ENCODE measurements around the gene NAT16.
A peak's percentile ranks its signal among the peaks of the same experiment; 100 is the strongest.

NAT16 gene

DNA sequence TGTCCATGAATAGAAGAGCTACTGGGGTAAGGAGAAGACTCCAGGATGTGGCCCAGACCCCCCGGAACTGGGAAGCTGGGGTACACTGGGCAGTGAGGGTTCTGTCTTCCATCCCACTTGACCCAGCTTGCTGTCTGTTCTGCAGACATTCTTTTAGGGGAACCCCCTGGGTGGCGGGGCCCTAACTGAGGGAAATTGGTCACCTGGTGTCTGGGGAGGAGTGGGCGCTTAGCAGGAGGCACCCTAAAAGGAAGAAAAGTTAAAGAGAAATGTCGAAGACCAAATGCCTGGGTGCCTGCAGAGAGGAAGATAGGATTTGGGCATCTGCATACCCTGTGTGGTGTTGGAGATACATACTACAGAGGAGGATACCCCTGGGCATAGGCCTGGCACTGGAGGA lies 24.8 kb downstream of the NAT16 start:
- DNase-seq: no peak
- Histone ChIP-seq H3K27me3 (peaks cover 0 to 33% of the 10 kb centered on the region in 2 donors), H3K4me1 (peaks cover 0 to 18% (median 9%) of the 10 kb centered on the region in 4 donors), H3K36me3 (peaks cover 27 to 35% (median 29%) of the 10 kb centered on the region in 3 donors), H3K27ac (no peak overlapping the region), H3K4me3 (peak overlapping the region; percentile 74 to 77), H3K9me3 (no peaks in the 10 kb centered on the region)
- intact Hi-C loops (cut with DNase I; ENCODE audit: low total_unique reads): no loop called here
- TF ChIP-seq, protein P1, sequence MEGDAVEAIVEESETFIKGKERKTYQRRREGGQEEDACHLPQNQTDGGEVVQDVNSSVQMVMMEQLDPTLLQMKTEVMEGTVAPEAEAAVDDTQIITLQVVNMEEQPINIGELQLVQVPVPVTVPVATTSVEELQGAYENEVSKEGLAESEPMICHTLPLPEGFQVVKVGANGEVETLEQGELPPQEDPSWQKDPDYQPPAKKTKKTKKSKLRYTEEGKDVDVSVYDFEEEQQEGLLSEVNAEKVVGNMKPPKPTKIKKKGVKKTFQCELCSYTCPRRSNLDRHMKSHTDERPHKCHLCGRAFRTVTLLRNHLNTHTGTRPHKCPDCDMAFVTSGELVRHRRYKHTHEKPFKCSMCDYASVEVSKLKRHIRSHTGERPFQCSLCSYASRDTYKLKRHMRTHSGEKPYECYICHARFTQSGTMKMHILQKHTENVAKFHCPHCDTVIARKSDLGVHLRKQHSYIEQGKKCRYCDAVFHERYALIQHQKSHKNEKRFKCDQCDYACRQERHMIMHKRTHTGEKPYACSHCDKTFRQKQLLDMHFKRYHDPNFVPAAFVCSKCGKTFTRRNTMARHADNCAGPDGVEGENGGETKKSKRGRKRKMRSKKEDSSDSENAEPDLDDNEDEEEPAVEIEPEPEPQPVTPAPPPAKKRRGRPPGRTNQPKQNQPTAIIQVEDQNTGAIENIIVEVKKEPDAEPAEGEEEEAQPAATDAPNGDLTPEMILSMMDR (IDR thresholded peaks at IDR 0.05): no peak

DNA sequence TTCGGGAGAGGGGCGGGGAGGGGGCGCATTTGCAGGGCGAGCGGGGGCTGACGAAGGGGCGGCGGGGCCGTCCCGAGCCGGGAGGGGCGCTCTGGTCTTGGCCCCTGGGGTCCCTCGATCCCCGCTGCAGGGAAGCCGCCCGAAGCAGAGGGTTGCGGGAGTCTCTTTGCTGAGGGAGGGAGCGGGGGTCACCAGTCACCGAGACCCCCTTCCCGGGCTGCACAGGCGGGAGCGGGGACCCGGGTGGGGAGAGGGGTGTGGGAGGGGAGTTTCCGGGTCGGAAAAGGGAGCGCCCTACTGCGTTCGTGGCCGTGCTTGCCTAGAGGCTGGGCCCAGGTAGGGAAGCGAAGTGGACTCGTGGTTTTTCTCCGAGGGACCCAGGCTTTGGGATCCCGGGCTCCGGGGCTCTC lies 25.4 kb downstream of the NAT16 start:
- peak overlapping the region in 1 of 2 donors; percentile 22 for H3K27ac ChIP-seq
- peak overlapping the region; percentile 74 to 77 for H3K4me3 ChIP-seq
- DNase-seq: no peak
- TF ChIP-seq, protein P1 (IDR thresholded peaks at IDR 0.05): no peak
- intact Hi-C loops (cut with DNase I; ENCODE audit: low total_unique reads): no loop called here
- H3K9me3 ChIP-seq: no peaks in the 10 kb centered on the region
- peaks cover 0 to 27% of the 10 kb centered on the region in 2 donors for H3K27me3 ChIP-seq
- peaks cover 22 to 29% (median 23%) of the 10 kb centered on the region in 3 donors for H3K36me3 ChIP-seq
- peaks cover 0 to 18% (median 9%) of the 10 kb centered on the region in 4 donors for H3K4me1 ChIP-seq

GRCh38 chr7:101153969-101154692 lies 26.0 kb downstream of the NAT16 start, which contains the start of gene AP1S1:
Gene AP1S1, plus strand, starts transcription at chr7:101154476. Its CDS starts 39 bp downstream, at chr7:101154515.
- H3K27ac ChIP-seq: peak within 1 kb of the TSS in 1 of 2 donors; percentile 22
- no peaks in the 10 kb centered on the region for H3K9me3 ChIP-seq
- peaks cover 16 to 23% (median 17%) of the 10 kb centered on the region in 3 donors for H3K36me3 ChIP-seq
- peaks cover 0 to 27% of the 10 kb centered on the region in 2 donors for H3K27me3 ChIP-seq
- DNase-seq: peak; percentile 88 to 95
- TF ChIP-seq, protein P1 (IDR thresholded peaks at IDR 0.05): no peak
- intact Hi-C loops (cut with DNase I; ENCODE audit: low total_unique reads): no loop called here
- peak within 1 kb of the TSS; percentile 74 to 77 for H3K4me3 ChIP-seq
- peaks cover 0 to 18% (median 9%) of the 10 kb centered on the region in 4 donors for H3K4me1 ChIP-seq

- Histone ChIP-seq H3K4me3 (no peak overlapping the region), H3K4me1 (peaks cover 0 to 18% (median 9%) of the 10 kb centered on the region in 4 donors), H3K36me3 (peaks cover 0 to 3% (median 0%) of the 10 kb centered on the region in 3 donors), H3K9me3 (no peaks in the 10 kb centered on the region), H3K27ac (no peak overlapping the region), H3K27me3 (peaks cover 0 to 28% of the 10 kb centered on the region in 2 donors)
- intact Hi-C loops (cut with DNase I; ENCODE audit: low total_unique reads): no loop called here
- TF ChIP-seq, protein P1 (IDR thresholded peaks at IDR 0.05): no peak
- no peak for DNase-seq
Measured at GRCh38 chr7:101151908-101152651, 28.0 kb downstream of the NAT16 start.

- H3K4me3 ChIP-seq: no peak overlapping the region
- H3K9me3 ChIP-seq: no peaks in the 10 kb centered on the region
- no peak overlapping the region for H3K27ac ChIP-seq
- intact Hi-C loops (cut with DNase I; ENCODE audit: low total_unique reads): loop anchor here (10.0 kb wide), 2 partner anchors 54 to 144 kb away; no protein-coding TSS in a partner anchor
- H3K27me3 ChIP-seq: peaks cover 0 to under 1% of the 10 kb centered on the region in 2 donors
- H3K36me3 ChIP-seq: peaks cover 12 to 16% (median 13%) of the 10 kb centered on the region in 3 donors
- TF ChIP-seq, protein P1 (IDR thresholded peaks at IDR 0.05): no peak
- peaks cover 0 to 24% (median 10%) of the 10 kb centered on the region in 4 donors for H3K4me1 ChIP-seq
- no peak for DNase-seq
Measured at GRCh38 chr7:101140746-101141382, 39.2 kb downstream of the NAT16 start.
